GM12891 (cell line): Measurements from ENCODE around the gene UBE2B.

Experiments
- PAX5 ChIP-seq: IDR thresholded peaks from 2 replicates; pipeline ENCODE4 v1.6.1; 2011; ENCODE audit warnings: low read length, moderate library complexity, mild to moderate bottlenecking; ENCODE audit not compliant: insufficient read depth, severe bottlenecking
- POLR2A ChIP-seq: IDR thresholded peaks from 2 replicates; pipeline ENCODE4 v1.6.1; 2011; ENCODE audit warnings: low read depth, low read length, control low read depth
- POLR2AphosphoS5 ChIP-seq: IDR thresholded peaks from 2 replicates; pipeline ENCODE4 v1.6.1; 2011; ENCODE audit warnings: low read depth, low read length, control low read depth
- POU2F2 ChIP-seq: IDR thresholded peaks from 2 replicates; pipeline ENCODE4 v1.6.1; 2011; ENCODE audit warnings: low read depth, mild to moderate bottlenecking, control low read depth, low read length, moderate library complexity
- SPI1 ChIP-seq: IDR thresholded peaks from 2 replicates; pipeline ENCODE4 v1.6.1; 2011; ENCODE audit warnings: low read depth, low read length, control low read depth
- TAF1 ChIP-seq: IDR thresholded peaks from 2 replicates; pipeline ENCODE4 v1.6.1; 2011; ENCODE audit warnings: low read depth, low read length, control low read depth

- TF ChIP-seq SPI1 (no peak), POLR2A (no peak), POLR2AphosphoS5 (no peak), PAX5 (no peak), TAF1 (no peak), POU2F2 (no peak)
Observed at GRCh38 chr5:134394932-134395331, 23.6 kb downstream of the UBE2B start.
